HUES6 (cell line): Measurements from ENCODE around the gene UNC13B.
A peak's percentile ranks its signal among the peaks of the same experiment; 100 is the strongest.

Experiments
- H3K27ac ChIP-seq: 2 replicates; pipeline ENCODE4 v1.7.0; 2013; ENCODE audit warnings: low read depth, mild to moderate bottlenecking, low read length, inconsistent platforms
- H3K27me3 ChIP-seq: 2 replicates; pipeline ENCODE4 v1.6.1; 2013; ENCODE audit warnings: low read length; ENCODE audit not compliant: control insufficient read depth, insufficient read depth
- H3K36me3 ChIP-seq: 2 replicates; pipeline ENCODE4 v1.6.1; 2013; ENCODE audit warnings: low read length; ENCODE audit not compliant: control insufficient read depth, insufficient read depth
- H3K4me1 ChIP-seq: 2 replicates; pipeline ENCODE4 v1.6.1; 2013; ENCODE audit warnings: low read length; ENCODE audit not compliant: control insufficient read depth, insufficient read depth
- H3K4me3 ChIP-seq: 2 replicates; pipeline ENCODE4 v1.5.1; 2013; ENCODE audit warnings: low read depth, low read length
- H3K9ac ChIP-seq: one replicate; pipeline ENCODE4 v1.6.1; 2013; ENCODE audit warnings: mild to moderate bottlenecking, low read length
- H3K9me3 ChIP-seq: 2 replicates; pipeline ENCODE4 v1.6.1; 2013; ENCODE audit warnings: low read depth, low read length; ENCODE audit not compliant: control insufficient read depth, insufficient read depth

Gene UNC13B

GRCh38 chr9:35161713-35162604 is at the start of gene UNC13B:
Gene UNC13B, plus strand, starts transcription at chr9:35162009. Its CDS starts 275 bp downstream, at chr9:35162284.
- H3K36me3 ChIP-seq = no peaks in the 10 kb centered on the region
- H3K4me3 ChIP-seq = peak within 1 kb of the TSS; percentile 89
- no peaks in the 10 kb centered on the region for H3K9me3 ChIP-seq
- peaks cover 27% of the 10 kb centered on the region for H3K4me1 ChIP-seq
- H3K27ac ChIP-seq = peak within 1 kb of the TSS; percentile 14
- H3K9ac ChIP-seq = peak within 1 kb of the TSS; percentile 84
- H3K27me3 ChIP-seq = no peaks in the 10 kb centered on the region

GRCh38 chr9:35112257-35113020 is 49.4 kb upstream of the UNC13B start:
- H3K4me1 ChIP-seq = peaks cover 35% of the 10 kb centered on the region
- peaks cover 4% of the 10 kb centered on the region; the same call in 1 of the 2 replicates for H3K36me3 ChIP-seq
- H3K9ac ChIP-seq = no peak overlapping the region
- H3K27me3 ChIP-seq = no peaks in the 10 kb centered on the region
- peak overlapping the region; percentile 43; the same call in 1 of the 2 replicates for H3K4me3 ChIP-seq
- no peaks in the 10 kb centered on the region for H3K9me3 ChIP-seq
- no peak overlapping the region for H3K27ac ChIP-seq

- H3K9me3 ChIP-seq = no peaks in the 10 kb centered on the region
- peaks cover 36% of the 10 kb centered on the region for H3K4me1 ChIP-seq
- H3K27me3 ChIP-seq = no peaks in the 10 kb centered on the region
- H3K4me3 ChIP-seq = peak overlapping the region; percentile 98
- H3K9ac ChIP-seq = peak overlapping the region; percentile 69
- no peaks in the 10 kb centered on the region for H3K36me3 ChIP-seq
- peak overlapping the region; percentile 15; the same call in 1 of the 2 replicates for H3K27ac ChIP-seq
Observed at GRCh38 chr9:35114113-35114839, 47.5 kb upstream of the UNC13B start.

GRCh38 chr9:35114840-35115628 is 46.8 kb upstream of the UNC13B start:
- H3K9me3 ChIP-seq = no peaks in the 10 kb centered on the region
- H3K4me3 ChIP-seq = peak overlapping the region; percentile 98
- H3K36me3 ChIP-seq = no peaks in the 10 kb centered on the region
- no peaks in the 10 kb centered on the region for H3K27me3 ChIP-seq
- peaks cover 36% of the 10 kb centered on the region for H3K4me1 ChIP-seq
- H3K9ac ChIP-seq = peak overlapping the region; percentile 69
- H3K27ac ChIP-seq = peak overlapping the region; percentile 15; the same call in 1 of the 2 replicates

- H3K4me3 ChIP-seq = peak within 1 kb of the TSS; percentile 98
- H3K9me3 ChIP-seq = no peaks in the 10 kb centered on the region
- H3K36me3 ChIP-seq = no peaks in the 10 kb centered on the region
- H3K27me3 ChIP-seq = no peaks in the 10 kb centered on the region
- peak within 1 kb of the TSS; percentile 15; the same call in 1 of the 2 replicates for H3K27ac ChIP-seq
- H3K4me1 ChIP-seq = peaks cover 27% of the 10 kb centered on the region
- H3K9ac ChIP-seq = peak within 1 kb of the TSS; percentile 69
Observed at GRCh38 chr9:35115680-35116538, 45.9 kb upstream of the UNC13B start, which contains the start of gene ATOSB. Gene ATOSB, minus strand, starts transcription at chr9:35115862. Its CDS starts 7,588 bp downstream, at chr9:35108274.

GRCh38 chr9:35116539-35116897 is 45.3 kb upstream of the UNC13B start:
- H3K9me3 ChIP-seq = no peaks in the 10 kb centered on the region
- H3K9ac ChIP-seq = peak overlapping the region; percentile 12
- peak overlapping the region; percentile 63 for H3K4me3 ChIP-seq
- H3K4me1 ChIP-seq = peaks cover 27% of the 10 kb centered on the region
- no peaks in the 10 kb centered on the region for H3K27me3 ChIP-seq
- H3K36me3 ChIP-seq = no peaks in the 10 kb centered on the region
- H3K27ac ChIP-seq = no peak overlapping the region

- H3K9ac ChIP-seq = peak overlapping the region; percentile 65
- H3K4me3 ChIP-seq = peak overlapping the region; percentile 63
- H3K27ac ChIP-seq = no peak overlapping the region
Observed at GRCh38 chr9:35116898-35117551, 44.8 kb upstream of the UNC13B start.

GRCh38 chr9:35134920-35135319 is 26.9 kb upstream of the UNC13B start:
- Histone ChIP-seq H3K9me3 (peaks cover 18% of the 10 kb centered on the region), H3K4me1 (no peaks in the 10 kb centered on the region), H3K36me3 (no peaks in the 10 kb centered on the region), H3K27ac (no peak overlapping the region), H3K9ac (no peak overlapping the region), H3K4me3 (no peak overlapping the region), H3K27me3 (no peaks in the 10 kb centered on the region)

More at GRCh38 chr9:35116898-35117551, 44.8 kb upstream of the UNC13B start:
- H3K9me3 ChIP-seq = no peaks in the 10 kb centered on the region
- H3K36me3 ChIP-seq = no peaks in the 10 kb centered on the region
- H3K27me3 ChIP-seq = no peaks in the 10 kb centered on the region
- H3K4me1 ChIP-seq = peaks cover 24% of the 10 kb centered on the region

- Histone ChIP-seq H3K27me3 (no peaks in the 10 kb centered on the region), H3K9me3 (peaks cover 22% of the 10 kb centered on the region), H3K4me1 (no peaks in the 10 kb centered on the region), H3K27ac (no peak overlapping the region), H3K4me3 (no peak overlapping the region), H3K36me3 (no peaks in the 10 kb centered on the region), H3K9ac (no peak overlapping the region)
Observed at GRCh38 chr9:35135988-35136387, 25.8 kb upstream of the UNC13B start.
